ENCODE data around the gene ARHGAP15. TPM values are rescaled to one million over a fixed set of nuclear protein-coding genes. Genes with fewer than 3 reads are reported as not detected.

Gene ARHGAP15
- total RNA-seq, 4 donors from 2014 or later = 1.7 to 16.8 (median 3.7) TPM

DNA sequence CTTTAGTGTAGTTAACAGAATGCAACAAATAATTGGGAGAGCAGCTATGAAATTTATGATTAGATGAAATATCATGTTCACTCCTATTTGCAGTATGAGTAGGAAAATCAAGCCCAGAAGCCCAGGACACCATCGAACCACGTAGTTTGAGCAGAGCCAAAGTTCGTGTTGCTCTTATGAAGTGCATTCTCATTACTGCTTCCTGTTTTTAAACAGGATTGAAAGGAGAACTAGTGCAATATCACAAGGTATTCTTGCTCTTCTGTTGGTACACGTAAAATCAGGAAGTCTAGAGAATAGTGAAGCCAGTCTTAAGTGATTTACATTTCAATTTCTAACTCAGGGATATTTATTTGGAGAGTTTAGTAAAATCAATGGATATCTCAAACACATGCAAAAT, 21.1 kb downstream of the ARHGAP15 start:
- Histone ChIP-seq H3K27ac (no peak overlapping the region), H3K9me3 (no peaks in the 10 kb centered on the region)
- WGBS, 2 donors = 54 to 59% methylated on average over 4 of the region's 4 CpGs

DNA sequence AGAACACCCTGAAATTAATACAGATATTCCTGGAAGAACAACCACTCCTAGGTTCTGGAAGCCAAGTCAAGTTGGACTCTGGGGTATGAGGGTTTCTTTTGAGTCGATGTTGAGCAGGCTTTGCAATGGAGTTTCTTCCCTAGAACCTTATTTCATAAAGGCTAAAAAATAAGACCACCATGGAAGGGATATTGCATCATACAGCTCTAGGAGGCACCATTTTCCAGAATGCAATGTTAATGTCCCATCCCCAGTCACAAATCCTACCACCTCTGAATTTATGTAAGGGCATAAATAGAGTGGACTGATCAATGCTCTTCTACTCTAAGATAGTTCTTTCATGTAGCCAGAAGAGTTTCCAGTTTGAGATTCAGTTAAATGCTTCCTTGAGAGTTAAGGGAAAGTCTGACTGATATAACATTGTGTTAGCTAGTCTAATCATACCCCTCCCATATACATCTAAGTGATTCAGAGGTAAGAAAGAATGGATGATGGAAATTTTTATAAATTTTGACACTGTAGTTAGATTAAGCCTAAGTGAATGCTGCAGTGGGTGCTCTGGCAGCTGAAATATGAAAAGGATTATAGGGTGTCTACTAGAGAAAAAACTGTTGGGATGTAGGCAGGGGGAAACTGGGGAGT, 22.0 kb downstream of the ARHGAP15 start:
- Histone ChIP-seq H3K9me3 (no peaks in the 10 kb centered on the region), H3K36me3 (no peaks in the 10 kb centered on the region), H3K27ac (no peak overlapping the region), H3K27me3 (no peaks in the 10 kb centered on the region), H3K4me3 (no peak overlapping the region), H3K4me1 (no peaks in the 10 kb centered on the region)
- 86 to 100% methylated on average over 1 of the region's 1 CpG for WGBS, 2 donors
- no peak for DNase-seq
- intact Hi-C loops (cut with DNase I) = no loop called here
- TF ChIP-seq POLR2A (IDR thresholded peaks at IDR 0.05) = no peak
- TF ChIP-seq CTCF (IDR thresholded peaks at IDR 0.05) = no peak

More for the DNA sequence above, 21.1 kb downstream of the ARHGAP15 start:
- Histone ChIP-seq H3K4me1 (no peaks in the 10 kb centered on the region), H3K27me3 (no peaks in the 10 kb centered on the region), H3K4me3 (no peak overlapping the region), H3K36me3 (no peaks in the 10 kb centered on the region)
- TF ChIP-seq POLR2A (IDR thresholded peaks at IDR 0.05) (peak in 1 of 4 donors; percentile 20), CTCF (IDR thresholded peaks at IDR 0.05) (no peak)
- no peak for DNase-seq
- intact Hi-C loops (cut with DNase I) = no loop called here

DNA sequence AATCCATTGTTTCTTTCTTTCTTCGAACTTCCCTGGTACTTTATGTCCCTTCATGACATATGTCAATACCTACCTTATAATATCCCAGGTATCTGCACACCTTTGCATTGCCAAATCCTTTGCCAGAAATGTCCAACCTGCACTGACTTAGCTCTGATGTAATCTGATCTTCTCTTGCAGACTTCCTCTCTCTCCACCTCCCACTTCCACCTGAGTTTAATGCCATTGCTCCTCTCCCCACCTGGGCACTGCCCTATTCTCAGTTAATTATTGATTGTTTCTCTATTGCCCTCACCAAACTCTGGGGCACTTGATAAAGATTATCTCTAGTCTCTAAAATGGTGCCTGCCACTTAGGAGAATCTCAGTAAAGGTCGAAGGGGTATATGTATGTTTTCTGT, 23.0 kb downstream of the ARHGAP15 start:
- Histone ChIP-seq H3K27ac (no peak overlapping the region), H3K4me3 (no peak overlapping the region), H3K4me1 (no peaks in the 10 kb centered on the region), H3K27me3 (no peaks in the 10 kb centered on the region), H3K9me3 (no peaks in the 10 kb centered on the region), H3K36me3 (no peaks in the 10 kb centered on the region)
- WGBS, 2 donors = 56 to 79% methylated on average over 2 of the region's 2 CpGs
- intact Hi-C loops (cut with DNase I) = no loop called here
- TF ChIP-seq POLR2A (IDR thresholded peaks at IDR 0.05) (no peak), CTCF (IDR thresholded peaks at IDR 0.05) (no peak)
- no peak for DNase-seq

DNA sequence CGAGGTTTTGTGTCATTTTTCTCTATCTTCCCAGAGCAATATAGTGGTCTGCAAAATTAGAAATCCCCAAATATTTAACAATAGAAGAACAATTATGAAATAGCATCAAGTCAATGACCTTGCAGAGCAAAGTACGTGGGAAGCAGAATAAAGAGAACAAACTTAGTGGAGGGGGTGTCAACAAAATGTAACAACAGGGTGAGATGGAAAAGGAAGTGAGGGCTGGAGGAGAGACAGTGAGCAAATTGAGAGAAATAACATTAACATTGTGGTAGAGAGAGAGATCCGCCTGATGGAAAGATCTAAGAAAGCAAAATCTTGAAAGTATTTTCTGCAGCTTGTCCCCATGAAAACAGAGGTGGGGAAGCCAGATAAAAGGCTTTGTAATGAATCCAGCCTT, 23.4 kb downstream of the ARHGAP15 start:
- Histone ChIP-seq H3K27me3 (no peaks in the 10 kb centered on the region), H3K4me1 (no peaks in the 10 kb centered on the region), H3K9me3 (no peaks in the 10 kb centered on the region), H3K27ac (no peak overlapping the region), H3K4me3 (no peak overlapping the region), H3K36me3 (no peaks in the 10 kb centered on the region)
- intact Hi-C loops (cut with DNase I) = no loop called here
- WGBS, 2 donors = 67% methylated on average over 3 of the region's 3 CpGs
- TF ChIP-seq POLR2A (IDR thresholded peaks at IDR 0.05) = no peak
- no peak for TF ChIP-seq CTCF (IDR thresholded peaks at IDR 0.05)
- no peak for DNase-seq

DNA sequence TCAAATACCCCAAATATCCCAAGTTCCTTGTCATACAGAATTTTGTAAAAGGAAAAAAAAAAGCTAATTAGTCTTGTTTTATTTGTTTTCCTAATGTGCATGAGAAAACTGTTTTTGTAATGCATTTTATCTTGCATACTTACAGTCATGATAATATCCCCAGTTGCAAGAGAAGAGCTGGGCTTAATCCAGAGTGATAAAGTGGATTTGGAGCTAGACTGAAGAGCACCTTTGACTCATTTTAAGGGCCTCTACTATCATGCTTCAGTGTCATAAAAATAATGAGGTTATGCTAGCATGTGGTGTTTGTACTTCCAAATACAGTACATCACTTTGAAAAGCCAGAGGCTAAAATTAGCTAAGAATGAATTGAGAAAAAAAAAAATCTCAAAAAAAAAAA, 26.4 kb downstream of the ARHGAP15 start:
- Histone ChIP-seq H3K27ac (no peak overlapping the region), H3K4me1 (no peaks in the 10 kb centered on the region), H3K27me3 (no peaks in the 10 kb centered on the region), H3K4me3 (no peak overlapping the region), H3K9me3 (no peaks in the 10 kb centered on the region), H3K36me3 (no peaks in the 10 kb centered on the region)
- intact Hi-C loops (cut with DNase I) = no loop called here
- TF ChIP-seq POLR2A (IDR thresholded peaks at IDR 0.05) (no peak), CTCF (IDR thresholded peaks at IDR 0.05) (no peak)
- DNase-seq = no peak

Measured in esophagus squamous epithelium (tissue), 5 donors.